DOHH2 (cell line): ENCODE measurements around the gene COL5A1.

Experiments
- CTCF ChIP-seq: fragments of 200-600 bp; sonication (generic); IDR thresholded peaks from one replicate; pipeline ENCODE4 v1.5.1; 2014; ENCODE audit warnings: antibody characterized with exemption, mild to moderate bottlenecking, low read depth, low read length; ENCODE audit not compliant: poor library complexity, severe bottlenecking
- EZH2phosphoT487 ChIP-seq: fragments of 200-600 bp; sonication (generic); IDR thresholded peaks from 2 replicates; pipeline ENCODE4 v1.6.1; 2017; ENCODE audit warnings: borderline replicate concordance, mild to moderate bottlenecking, antibody characterized with exemption, low read length, moderate library complexity, mixed read lengths

- TF ChIP-seq CTCF: no peak
- TF ChIP-seq EZH2phosphoT487: no peak
Measured at GRCh38 chr9:134678666-134679443, 37.3 kb downstream of the COL5A1 start.
